H9 (cell line): ENCODE measurements around the gene PAK6. TPM values are rescaled to one million over a fixed set of nuclear protein-coding genes. Genes with fewer than 3 reads are reported as not detected.

Source experiments
- DNase-seq: peaks from one replicate; pipeline ENCODE4 v3.0.0-alpha.2; 2017
- H2AFZ ChIP-seq: one replicate; pipeline ENCODE4 v1.6.1; 2013; ENCODE audit warnings: mild to moderate bottlenecking, low read length, control low read depth, moderate library complexity
- H2AK5ac ChIP-seq: 2 replicates; pipeline ENCODE4 v1.6.1; 2013; ENCODE audit warnings: low read length, control low read depth, mixed read lengths; ENCODE audit not compliant: insufficient read length
- H2BK120ac ChIP-seq: one replicate; pipeline ENCODE4 v1.6.1; 2013; ENCODE audit warnings: low read depth, mild to moderate bottlenecking, low read length, control low read depth, inconsistent platforms; ENCODE audit not compliant: poor library complexity, severe bottlenecking
- H2BK12ac ChIP-seq: 2 replicates; pipeline ENCODE4 v1.6.1; 2013; ENCODE audit warnings: low read length, control low read depth, mixed read lengths, low read depth; ENCODE audit not compliant: insufficient read length
- H2BK15ac ChIP-seq: 2 replicates; pipeline ENCODE4 v1.6.1; 2013; ENCODE audit warnings: low read depth, low read length, control low read depth
- H2BK20ac ChIP-seq: one replicate; pipeline ENCODE4 v1.6.1; 2013; ENCODE audit warnings: low read depth, mild to moderate bottlenecking, low read length, control low read depth, inconsistent platforms; ENCODE audit not compliant: poor library complexity, severe bottlenecking
- H2BK5ac ChIP-seq: 2 replicates; pipeline ENCODE4 v1.6.1; 2013; ENCODE audit warnings: low read length, control low read depth, mixed read lengths; ENCODE audit not compliant: insufficient read length
- H3K14ac ChIP-seq: 2 replicates; pipeline ENCODE4 v1.6.1; 2013; ENCODE audit warnings: low read length, control low read depth; ENCODE audit not compliant: insufficient read depth
- H3K18ac ChIP-seq: 2 replicates; pipeline ENCODE4 v1.6.1; 2013; ENCODE audit warnings: low read depth, mild to moderate bottlenecking, mixed read lengths, low read length, control low read depth; ENCODE audit not compliant: insufficient read length
- H3K23ac ChIP-seq: 2 replicates; pipeline ENCODE4 v1.6.1; 2013; ENCODE audit warnings: low read length, control low read depth, mixed read lengths, low read depth; ENCODE audit not compliant: insufficient read length
- H3K23me2 ChIP-seq: 2 replicates; pipeline ENCODE4 v1.6.1; 2013; ENCODE audit warnings: low read depth, mild to moderate bottlenecking, mixed read lengths, low read length, control low read depth; ENCODE audit not compliant: insufficient read length, poor library complexity, severe bottlenecking
- H3K27ac ChIP-seq: 2 replicates; pipeline ENCODE4 v1.5.1; 2013; ENCODE audit warnings: low read length, control low read depth, mixed read lengths, low read depth; ENCODE audit not compliant: insufficient read length
- H3K27me3 ChIP-seq: 2 replicates; pipeline ENCODE4 v1.6.1; 2013; ENCODE audit warnings: low read length, control low read depth, inconsistent platforms; ENCODE audit not compliant: insufficient read depth
- H3K4ac ChIP-seq: 2 replicates; pipeline ENCODE4 v1.6.1; 2013; ENCODE audit warnings: low read depth, mild to moderate bottlenecking, control low read depth, inconsistent platforms, low read length, moderate library complexity
- H3K4me1 ChIP-seq: 2 replicates; pipeline ENCODE4 v1.6.1; 2013; ENCODE audit warnings: low read length, control low read depth, inconsistent platforms; ENCODE audit not compliant: insufficient read depth
- H3K4me2 ChIP-seq: 2 replicates; pipeline ENCODE4 v1.6.1; 2013; ENCODE audit warnings: low read length, control low read depth, mixed read lengths; ENCODE audit not compliant: insufficient read length, insufficient read depth
- H3K56ac ChIP-seq: 2 replicates; pipeline ENCODE4 v1.6.1; 2013; ENCODE audit warnings: low read depth, mild to moderate bottlenecking, mixed read lengths, low read length, control low read depth; ENCODE audit not compliant: insufficient read length
- H3K79me1 ChIP-seq: 2 replicates; pipeline ENCODE4 v1.6.1; 2013; ENCODE audit warnings: low read depth, mild to moderate bottlenecking, moderate library complexity, low read length, control low read depth, inconsistent platforms; ENCODE audit not compliant: insufficient read depth, poor library complexity, severe bottlenecking
- H3K79me2 ChIP-seq: 2 replicates; pipeline ENCODE4 v1.6.1; 2013; ENCODE audit warnings: low read length, control low read depth, inconsistent platforms; ENCODE audit not compliant: insufficient read depth
- H3K9ac ChIP-seq: 2 replicates; pipeline ENCODE4 v1.6.1; 2013; ENCODE audit warnings: low read length, control low read depth, mixed read lengths; ENCODE audit not compliant: insufficient read length; ENCODE audit errors: extremely low read depth
- H3K9me3 ChIP-seq: one replicate; pipeline ENCODE4 v1.6.1; 2013; ENCODE audit warnings: low read depth, low read length, inconsistent platforms; ENCODE audit not compliant: control insufficient read depth
- H3T11ph ChIP-seq: one replicate; pipeline ENCODE4 v1.6.1; 2013; ENCODE audit warnings: mild to moderate bottlenecking, low read length, control low read depth, inconsistent platforms
- H4K20me1 ChIP-seq: one replicate; pipeline ENCODE4 v1.6.1; 2013; ENCODE audit not compliant: control insufficient read depth, insufficient read length, insufficient read depth
- H4K5ac ChIP-seq: 2 replicates; pipeline ENCODE4 v1.6.1; 2013; ENCODE audit warnings: low read depth, mild to moderate bottlenecking, mixed read lengths, low read length, control low read depth; ENCODE audit not compliant: insufficient read length
- H4K8ac ChIP-seq: replicated peaks from 2 replicates; pipeline ENCODE4 v1.6.1; 2013; ENCODE audit warnings: low read length, control low read depth, mixed read lengths, low read depth; ENCODE audit not compliant: insufficient read length
- H4K91ac ChIP-seq: 2 replicates; pipeline ENCODE4 v1.6.1; 2013; ENCODE audit warnings: low read depth, mild to moderate bottlenecking, moderate library complexity, mixed read lengths, low read length, control low read depth; ENCODE audit not compliant: insufficient read length
- H3K27ac Mint-ChIP-seq, 3 experiments: 2 replicates in 2 of 3; 3 replicates in 1 of 3; pipeline ENCODE4 v1.8.0; 2020 to 2021; ENCODE audit warnings: mixed read lengths in 3 of 3, mild to moderate bottlenecking in 1 of 3, moderate library complexity in 1 of 3
- H3K27me3 Mint-ChIP-seq: 2 replicates; pipeline ENCODE4 v1.8.0; 2021; ENCODE audit warnings: low read depth, mild to moderate bottlenecking, moderate library complexity, mixed read lengths
- H3K36me3 Mint-ChIP-seq, 3 experiments: 2 replicates in 2 of 3; 3 replicates in 1 of 3; pipeline ENCODE4 v1.8.0; 2020 to 2021; ENCODE audit warnings: low read depth in 3 of 3, mixed read lengths in 3 of 3; ENCODE audit not compliant: insufficient read depth in 1 of 3
- H3K4me1 Mint-ChIP-seq, 2 experiments: 2 replicates each; pipeline ENCODE4 v1.8.0; 2020; ENCODE audit warnings: mixed read lengths in 2 of 2
- H3K4me3 Mint-ChIP-seq, 2 experiments: 2 replicates in 1 of 2; 3 replicates in 1 of 2; pipeline ENCODE4 v1.8.0; 2020 to 2021; ENCODE audit warnings: mild to moderate bottlenecking in 2 of 2, mixed read lengths in 2 of 2, moderate library complexity in 1 of 2
- H3K9me3 Mint-ChIP-seq, 2 experiments: 2 replicates in 1 of 2; 3 replicates in 1 of 2; pipeline ENCODE4 v1.8.0; 2020; ENCODE audit warnings: mild to moderate bottlenecking in 2 of 2, mixed read lengths in 2 of 2, moderate library complexity in 1 of 2
- WGBS: extraction: QIAGEN DNeasy Blood & Tissue Kit; methylation state at CpG from one replicate; pipeline ENCODE4 v1.1.7; 2013; ENCODE audit warnings: missing lambda C conversion rate, low lambda C conversion rate, mixed read lengths; ENCODE audit not compliant: insufficient read length; ENCODE audit errors: extremely low coverage; 5-methylcytosine and 5-hydroxymethylcytosine counted together
- total RNA-seq: library from RNA; stranded (reverse); gene quantifications from 2 replicates; pipeline ENCODE4 v1.2.1, GENCODE V29; 2021
- TF ChIP-seq, protein P1 (sequence below): fragments of 200-600 bp; sonication (generic); conservative IDR thresholded peaks from 3 replicates; pipeline ENCODE4 v1.8.0; 2021; ENCODE audit warnings: antibody characterized with exemption, mild to moderate bottlenecking

Gene PAK6
- total RNA-seq, 1 experiment from 2014 or later, result 7.4 TPM

DNA sequence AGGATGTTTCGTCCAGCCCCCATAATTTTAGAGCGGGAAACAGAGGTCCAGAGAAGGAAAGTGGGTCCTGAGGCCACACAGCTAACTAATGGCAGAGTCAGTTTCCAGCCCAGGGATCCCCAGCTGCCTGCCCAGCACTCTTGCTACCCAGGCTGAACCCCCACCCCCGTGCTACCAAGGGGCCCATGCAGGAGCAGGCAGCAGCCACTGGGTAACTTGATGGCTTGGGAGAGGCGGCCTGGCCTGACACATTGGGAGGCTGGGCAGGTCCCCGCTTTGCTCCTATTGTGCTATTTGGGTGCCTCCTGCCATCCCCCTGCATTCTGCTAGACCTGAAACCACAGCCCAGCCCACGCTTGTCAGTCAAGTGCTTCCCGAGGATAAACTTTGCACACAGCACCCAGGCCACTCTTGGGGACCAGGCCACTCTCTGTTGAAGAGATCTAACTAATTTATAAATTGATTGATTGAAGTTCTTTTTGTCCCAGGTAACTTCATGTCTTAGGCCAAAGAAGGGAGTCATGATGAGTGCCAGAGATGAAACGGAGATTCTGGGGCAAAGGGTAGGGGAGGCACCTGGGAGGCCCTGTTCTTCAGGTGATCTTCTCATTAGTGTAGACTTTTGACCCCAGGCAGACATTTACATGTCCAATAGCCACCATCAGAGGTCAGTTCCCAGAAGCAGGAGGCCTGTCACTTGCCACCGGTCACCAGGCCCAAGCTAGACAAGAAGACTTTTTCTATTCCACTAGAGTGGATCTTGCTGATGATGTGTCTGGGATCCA lies 7.0 kb downstream of the PAK6 start:
- Histone ChIP-seq H3K27ac (no peak overlapping the region), H3K9ac (no peak overlapping the region), H3K18ac (no peak overlapping the region), H2BK120ac (no peak overlapping the region), H3K4me1 (no peaks in the 10 kb centered on the region), H2AFZ (no peak overlapping the region), H3K23me2 (no peaks in the 10 kb centered on the region), H3K27me3 (no peaks in the 10 kb centered on the region), H2BK20ac (no peak overlapping the region), H4K91ac (no peak overlapping the region), H2BK12ac (no peak overlapping the region), H3K79me2 (no peaks in the 10 kb centered on the region), H3K4ac (no peak overlapping the region), H3K56ac (no peak overlapping the region), H3T11ph (no peak overlapping the region), H2BK15ac (no peak overlapping the region), H3K9me3 (no peaks in the 10 kb centered on the region), H4K5ac (no peak overlapping the region), H2AK5ac (no peak overlapping the region), H3K4me2 (no peak overlapping the region), H3K14ac (no peak overlapping the region), H4K20me1 (no peaks in the 10 kb centered on the region), H2BK5ac (no peak overlapping the region), H3K23ac (no peak overlapping the region), H4K8ac (no peak overlapping the region), H3K79me1 (no peaks in the 10 kb centered on the region)
- H3K36me3 Mint-ChIP-seq, result no peaks in the 10 kb centered on the region
- peaks cover 13% of the 10 kb centered on the region for H3K27me3 Mint-ChIP-seq
- H3K4me3 Mint-ChIP-seq, result no peak overlapping the region
- peak; percentile 25 for DNase-seq
- TF ChIP-seq, protein P1, sequence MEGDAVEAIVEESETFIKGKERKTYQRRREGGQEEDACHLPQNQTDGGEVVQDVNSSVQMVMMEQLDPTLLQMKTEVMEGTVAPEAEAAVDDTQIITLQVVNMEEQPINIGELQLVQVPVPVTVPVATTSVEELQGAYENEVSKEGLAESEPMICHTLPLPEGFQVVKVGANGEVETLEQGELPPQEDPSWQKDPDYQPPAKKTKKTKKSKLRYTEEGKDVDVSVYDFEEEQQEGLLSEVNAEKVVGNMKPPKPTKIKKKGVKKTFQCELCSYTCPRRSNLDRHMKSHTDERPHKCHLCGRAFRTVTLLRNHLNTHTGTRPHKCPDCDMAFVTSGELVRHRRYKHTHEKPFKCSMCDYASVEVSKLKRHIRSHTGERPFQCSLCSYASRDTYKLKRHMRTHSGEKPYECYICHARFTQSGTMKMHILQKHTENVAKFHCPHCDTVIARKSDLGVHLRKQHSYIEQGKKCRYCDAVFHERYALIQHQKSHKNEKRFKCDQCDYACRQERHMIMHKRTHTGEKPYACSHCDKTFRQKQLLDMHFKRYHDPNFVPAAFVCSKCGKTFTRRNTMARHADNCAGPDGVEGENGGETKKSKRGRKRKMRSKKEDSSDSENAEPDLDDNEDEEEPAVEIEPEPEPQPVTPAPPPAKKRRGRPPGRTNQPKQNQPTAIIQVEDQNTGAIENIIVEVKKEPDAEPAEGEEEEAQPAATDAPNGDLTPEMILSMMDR, result no peak
- WGBS, result no CpG with 5 or more reads among the region's 9 CpGs
- H3K27ac Mint-ChIP-seq, result peak overlapping the region in 1 of 3 experiments; percentile 67; a peak in 2 of 7 replicates
- peaks cover 15 to 18% of the 10 kb centered on the region in 2 experiments for H3K4me1 Mint-ChIP-seq
- no peaks in the 10 kb centered on the region for H3K9me3 Mint-ChIP-seq
